ENCODE results near the gene ZNF334. TPM values are rescaled to one million over a fixed set of nuclear protein-coding genes. Genes with fewer than 3 reads are reported as not detected.

The ZNF334 gene
- total RNA-seq, 2 experiments from 2014 or later: not detected

GRCh38 chr20:46562009-46562372 is 48.6 kb upstream of the ZNF334 start:
- Histone ChIP-seq H3K9me3 (ENCODE audit: low read length) (no peaks in the 10 kb centered on the region), H3K36me3 (ENCODE audit: insufficient read depth, low read length) (no peaks in the 10 kb centered on the region), H3K9me2 (ENCODE audit: insufficient read depth, low read length) (no peaks in the 10 kb centered on the region), H2AFZ (ENCODE audit: low read length) (peak overlapping the region; percentile 34), H4K20me1 (ENCODE audit: insufficient read depth, low read length) (no peaks in the 10 kb centered on the region), H3K4me3 (ENCODE audit: low read depth, low read length, poor library complexity, severe bottlenecking) (no peak overlapping the region), H3K79me2 (ENCODE audit: insufficient read depth, low read depth, low read length) (no peaks in the 10 kb centered on the region), H3K4me2 (ENCODE audit: low read length) (peak overlapping the region; percentile 27; the same call in 1 of the 2 replicates), H3K27ac (ENCODE audit: low read depth, low read length, poor library complexity, severe bottlenecking) (no peak overlapping the region), H3K4me1 (ENCODE audit: insufficient read depth, low read length, poor library complexity, severe bottlenecking) (no peaks in the 10 kb centered on the region)
- BruUV-seq (replicated peaks): no TSS peak
- DNase-seq (ENCODE audit: low spot score): no peak
- intact Hi-C loops (cut with micrococcal nuclease; ENCODE audit: unreplicated experiment): no loop called here
- ChIA-PET CTCF (ENCODE audit: unreplicated experiment) (no interaction called here), POLR2A (no interaction called here)
- no peak for TF ChIP-seq EZH2phosphoT487 (IDR thresholded peaks at IDR 0.05; ENCODE audit: borderline replicate concordance, low read depth, low read length)
- TF ChIP-seq, protein P1, sequence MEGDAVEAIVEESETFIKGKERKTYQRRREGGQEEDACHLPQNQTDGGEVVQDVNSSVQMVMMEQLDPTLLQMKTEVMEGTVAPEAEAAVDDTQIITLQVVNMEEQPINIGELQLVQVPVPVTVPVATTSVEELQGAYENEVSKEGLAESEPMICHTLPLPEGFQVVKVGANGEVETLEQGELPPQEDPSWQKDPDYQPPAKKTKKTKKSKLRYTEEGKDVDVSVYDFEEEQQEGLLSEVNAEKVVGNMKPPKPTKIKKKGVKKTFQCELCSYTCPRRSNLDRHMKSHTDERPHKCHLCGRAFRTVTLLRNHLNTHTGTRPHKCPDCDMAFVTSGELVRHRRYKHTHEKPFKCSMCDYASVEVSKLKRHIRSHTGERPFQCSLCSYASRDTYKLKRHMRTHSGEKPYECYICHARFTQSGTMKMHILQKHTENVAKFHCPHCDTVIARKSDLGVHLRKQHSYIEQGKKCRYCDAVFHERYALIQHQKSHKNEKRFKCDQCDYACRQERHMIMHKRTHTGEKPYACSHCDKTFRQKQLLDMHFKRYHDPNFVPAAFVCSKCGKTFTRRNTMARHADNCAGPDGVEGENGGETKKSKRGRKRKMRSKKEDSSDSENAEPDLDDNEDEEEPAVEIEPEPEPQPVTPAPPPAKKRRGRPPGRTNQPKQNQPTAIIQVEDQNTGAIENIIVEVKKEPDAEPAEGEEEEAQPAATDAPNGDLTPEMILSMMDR (conservative IDR thresholded peaks at IDR 0.05; ENCODE audit: low read length): no peak

DNA sequence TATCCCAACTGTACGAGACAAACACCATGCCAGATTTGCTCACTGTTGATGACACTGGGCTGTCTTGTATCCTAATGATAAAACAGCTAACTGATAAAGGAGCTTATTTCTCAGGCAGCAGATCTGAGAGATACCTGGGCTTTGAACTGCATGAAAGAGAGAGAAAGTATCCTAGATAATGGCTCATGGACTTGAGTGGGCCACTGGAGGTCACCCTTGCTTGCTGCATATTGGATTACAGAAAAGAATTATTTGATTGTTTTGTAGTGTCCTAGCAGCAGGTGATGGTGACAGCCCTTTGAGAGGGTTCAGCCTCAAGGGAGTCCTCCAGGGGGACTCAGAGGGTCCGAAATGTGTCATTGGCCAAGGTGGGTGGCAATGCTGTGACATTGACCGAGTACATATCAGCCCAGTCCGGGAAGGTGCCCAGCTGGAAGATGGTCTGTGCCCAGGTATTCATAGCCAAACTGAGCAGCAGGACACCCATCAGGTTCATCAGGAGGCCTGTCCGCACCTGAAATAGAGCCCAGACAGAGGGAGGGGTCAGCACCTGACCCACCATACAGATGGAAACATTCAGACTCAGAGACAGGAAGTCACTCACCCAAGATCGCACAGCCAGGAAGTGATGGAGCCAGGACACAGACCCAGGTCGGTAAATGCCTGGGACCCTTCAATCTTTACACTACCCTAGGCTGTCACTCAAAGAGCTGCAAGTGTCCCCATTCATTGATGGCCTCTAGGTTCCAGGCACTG is 46.5 kb upstream of the ZNF334 start:
- Histone ChIP-seq H3K9me2 (ENCODE audit: insufficient read depth, low read length) (no peaks in the 10 kb centered on the region), H4K20me1 (ENCODE audit: insufficient read depth, low read length) (no peaks in the 10 kb centered on the region), H3K36me3 (ENCODE audit: insufficient read depth, low read length) (no peaks in the 10 kb centered on the region), H3K79me2 (ENCODE audit: insufficient read depth, low read depth, low read length) (no peaks in the 10 kb centered on the region), H2AFZ (ENCODE audit: low read length) (no peak overlapping the region), H3K9me3 (ENCODE audit: low read length) (no peaks in the 10 kb centered on the region), H3K4me1 (ENCODE audit: insufficient read depth, low read length, poor library complexity, severe bottlenecking) (no peaks in the 10 kb centered on the region), H3K4me3 (ENCODE audit: low read depth, low read length, poor library complexity, severe bottlenecking) (no peak overlapping the region), H3K4me2 (ENCODE audit: low read length) (no peak overlapping the region), H3K27ac (ENCODE audit: low read depth, low read length, poor library complexity, severe bottlenecking) (no peak overlapping the region)
- TF ChIP-seq EZH2phosphoT487 (IDR thresholded peaks at IDR 0.05; ENCODE audit: borderline replicate concordance, low read depth, low read length): no peak
- TF ChIP-seq, protein P1 (conservative IDR thresholded peaks at IDR 0.05; ENCODE audit: low read length): peak; percentile 35; the same call in 1 of the 2 replicates
- intact Hi-C loops (cut with micrococcal nuclease; ENCODE audit: unreplicated experiment): no loop called here
- ChIA-PET POLR2A (no interaction called here), CTCF (ENCODE audit: unreplicated experiment) (no interaction called here)
- no TSS peak for BruUV-seq (replicated peaks)
- no peak for DNase-seq (ENCODE audit: low spot score)

GRCh38 chr20:46559001-46559400 is 45.6 kb upstream of the ZNF334 start:
- Histone ChIP-seq H3K27ac (ENCODE audit: low read depth, low read length, poor library complexity, severe bottlenecking) (no peak overlapping the region), H2AFZ (ENCODE audit: low read length) (no peak overlapping the region), H3K9me2 (ENCODE audit: insufficient read depth, low read length) (no peaks in the 10 kb centered on the region), H3K79me2 (ENCODE audit: insufficient read depth, low read depth, low read length) (no peaks in the 10 kb centered on the region), H3K4me1 (ENCODE audit: insufficient read depth, low read length, poor library complexity, severe bottlenecking) (no peaks in the 10 kb centered on the region), H3K4me3 (ENCODE audit: low read depth, low read length, poor library complexity, severe bottlenecking) (no peak overlapping the region), H4K20me1 (ENCODE audit: insufficient read depth, low read length) (no peaks in the 10 kb centered on the region), H3K9me3 (ENCODE audit: low read length) (no peaks in the 10 kb centered on the region), H3K36me3 (ENCODE audit: insufficient read depth, low read length) (no peaks in the 10 kb centered on the region), H3K4me2 (ENCODE audit: low read length) (no peak overlapping the region)
- BruUV-seq (replicated peaks): no TSS peak
- intact Hi-C loops (cut with micrococcal nuclease; ENCODE audit: unreplicated experiment): no loop called here
- TF ChIP-seq, protein P1 (conservative IDR thresholded peaks at IDR 0.05; ENCODE audit: low read length): no peak
- no peak for TF ChIP-seq EZH2phosphoT487 (IDR thresholded peaks at IDR 0.05; ENCODE audit: borderline replicate concordance, low read depth, low read length)
- no peak for DNase-seq (ENCODE audit: low spot score)
- ChIA-PET POLR2A (no interaction called here), CTCF (ENCODE audit: unreplicated experiment) (no interaction called here)

Data from OCI-LY7 (cell line).